ENCODE data around the gene CROCC2. TPM values are rescaled to one million over a fixed set of nuclear protein-coding genes. Genes with fewer than 3 reads are reported as not detected.
A peak's percentile ranks its signal among the peaks of the same experiment; 100 is the strongest.

CROCC2 gene
- total RNA-seq, 6 donors from 2014 or later, result 0.23 to 17.8 (median 7.6) TPM

- ATAC-seq (ENCODE audit: low FRiP score in 2 of 2), result peak; percentile 62 to 76
- WGBS, 2 donors, result 3 to 8% methylated on average over 11 to 28 of the region's 28 CpGs
- Histone ChIP-seq H3K4me1 (peaks cover 20 to 26% (median 23%) of the 10 kb centered on the region in 4 donors), H3K9me3 (peaks cover 0 to 8% (median 0%) of the 10 kb centered on the region in 4 donors), H3K27ac (peak overlapping the region; percentile 69 to 85 (median 80)), H3K27me3 (no peaks in the 10 kb centered on the region), H3K36me3 (no peaks in the 10 kb centered on the region), H3K4me3 (peak overlapping the region; percentile 6 to 44 (median 30))
- DNase-seq, result peak; percentile 73 to 90
- TF ChIP-seq EP300 (IDR thresholded peaks at IDR 0.05) (no peak), CTCF (IDR thresholded peaks at IDR 0.05) (peak in 3 of 6 experiments; percentile 12 to 44 (median 43)), POLR2A (IDR thresholded peaks at IDR 0.05) (no peak), POLR2AphosphoS5 (IDR thresholded peaks at IDR 0.05) (peak in 1 of 2 donors; percentile 14)
Measured at GRCh38 chr2:241009601-241010530, 103.7 kb downstream of the CROCC2 start.

DNA sequence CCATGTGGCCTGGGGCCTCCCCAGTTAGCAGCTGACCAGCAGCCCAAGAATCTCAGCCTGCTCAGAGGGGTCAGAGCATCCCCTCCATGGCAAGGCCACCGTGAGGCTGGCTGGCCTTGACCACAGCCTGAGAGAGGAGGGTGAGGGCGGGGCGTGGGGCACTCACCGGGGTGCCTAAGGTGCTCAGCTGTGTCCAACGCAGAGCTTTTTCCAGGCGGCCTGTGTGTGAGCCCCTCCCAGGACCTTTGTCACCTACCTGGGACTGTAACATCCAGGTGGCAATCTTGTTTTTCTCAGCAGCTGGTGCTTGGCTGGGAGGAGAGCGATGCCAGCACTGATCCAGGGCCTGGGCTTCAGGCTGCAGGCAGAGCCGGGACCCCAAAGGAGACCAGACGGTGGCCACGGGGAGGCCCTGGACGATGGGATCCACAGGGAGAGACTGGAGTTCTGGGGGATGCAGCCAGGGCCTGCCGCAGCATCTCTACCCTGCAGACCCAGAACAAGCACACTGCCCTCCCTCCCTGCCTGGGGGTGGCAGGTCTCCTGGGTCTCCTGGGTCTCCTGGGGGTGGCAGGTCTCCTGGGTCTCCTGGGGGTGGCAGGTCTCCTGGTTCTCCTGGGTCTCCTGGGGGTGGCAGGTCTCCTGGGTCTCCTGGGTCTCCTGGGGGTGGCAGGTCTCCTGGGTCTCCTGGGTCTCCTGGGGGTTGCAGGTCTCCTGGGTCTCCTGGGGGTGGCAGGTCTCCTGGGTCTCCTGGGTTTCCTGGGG lies 104.6 kb downstream of the CROCC2 start:
- Histone ChIP-seq H3K27me3 (no peaks in the 10 kb centered on the region), H3K9me3 (no peaks in the 10 kb centered on the region), H3K4me1 (peaks cover 20 to 26% (median 23%) of the 10 kb centered on the region in 4 donors), H3K36me3 (no peaks in the 10 kb centered on the region), H3K4me3 (peak overlapping the region in 3 of 4 donors; percentile 23 to 44 (median 36)), H3K27ac (peak overlapping the region; percentile 69 to 85 (median 80))
- ATAC-seq (ENCODE audit: low FRiP score in 2 of 2), result peak in 1 of 2 donors; percentile 52
- DNase-seq, result peak in 1 of 2 donors; percentile 56
- TF ChIP-seq EP300 (IDR thresholded peaks at IDR 0.05) (no peak), CTCF (IDR thresholded peaks at IDR 0.05) (no peak), POLR2AphosphoS5 (IDR thresholded peaks at IDR 0.05) (no peak), POLR2A (IDR thresholded peaks at IDR 0.05) (no peak)
- 69% methylated on average over 10 of the region's 12 CpGs; no CpG with 5 or more reads in 1 of the 2 donors for WGBS, 2 donors

GRCh38 chr2:241011296-241011600 lies 105.1 kb downstream of the CROCC2 start:
- no peak overlapping the region for H3K4me3 ChIP-seq
- DNase-seq, result peak; percentile 19 to 51
- no peak for ATAC-seq (ENCODE audit: low FRiP score in 2 of 2)
- no peaks in the 10 kb centered on the region for H3K36me3 ChIP-seq
- H3K9me3 ChIP-seq, result no peaks in the 10 kb centered on the region
- H3K27me3 ChIP-seq, result no peaks in the 10 kb centered on the region
- 83 to 98% methylated on average over 5 to 6 of the region's 9 CpGs for WGBS, 2 donors
- H3K4me1 ChIP-seq, result peaks cover 20 to 26% (median 23%) of the 10 kb centered on the region in 4 donors
- peak overlapping the region in 1 of 4 donors; percentile 13 for H3K27ac ChIP-seq
- TF ChIP-seq EP300 (IDR thresholded peaks at IDR 0.05) (no peak), POLR2AphosphoS5 (IDR thresholded peaks at IDR 0.05) (no peak)

- H3K36me3 ChIP-seq, result no peaks in the 10 kb centered on the region
- H3K27ac ChIP-seq, result peak overlapping the region in 1 of 4 donors; percentile 13
- 73 to 76% methylated on average over 18 to 21 of the region's 29 CpGs for WGBS, 2 donors
- no peaks in the 10 kb centered on the region for H3K27me3 ChIP-seq
- no peak overlapping the region for H3K4me3 ChIP-seq
- DNase-seq (peak; percentile 18 to 69), ATAC-seq (ENCODE audit: low FRiP score in 2 of 2) (no peak)
- no peaks in the 10 kb centered on the region for H3K9me3 ChIP-seq
- TF ChIP-seq EP300 (IDR thresholded peaks at IDR 0.05), result no peak
- TF ChIP-seq POLR2AphosphoS5 (IDR thresholded peaks at IDR 0.05), result no peak
- no peak for TF ChIP-seq POLR2A (IDR thresholded peaks at IDR 0.05)
- TF ChIP-seq CTCF (IDR thresholded peaks at IDR 0.05), result no peak
- H3K4me1 ChIP-seq, result peaks cover 20 to 26% (median 23%) of the 10 kb centered on the region in 4 donors
Measured at GRCh38 chr2:241011751-241012510, 105.8 kb downstream of the CROCC2 start.
